CD4-positive, alpha-beta T cell treated with Interleukin-4 for 4 hours (primary cell): ENCODE measurements around the gene L3MBTL4.
"Not testable (repeated sequence)": the region's sequence is repeated elsewhere in the genome, so short reads cannot be mapped to it uniquely, and the experiment has no call there.

Source experiments
- DNase-seq: peaks from one replicate; pipeline ENCODE4 v3.0.0-alpha.2; 2020

The L3MBTL4 gene

DNA sequence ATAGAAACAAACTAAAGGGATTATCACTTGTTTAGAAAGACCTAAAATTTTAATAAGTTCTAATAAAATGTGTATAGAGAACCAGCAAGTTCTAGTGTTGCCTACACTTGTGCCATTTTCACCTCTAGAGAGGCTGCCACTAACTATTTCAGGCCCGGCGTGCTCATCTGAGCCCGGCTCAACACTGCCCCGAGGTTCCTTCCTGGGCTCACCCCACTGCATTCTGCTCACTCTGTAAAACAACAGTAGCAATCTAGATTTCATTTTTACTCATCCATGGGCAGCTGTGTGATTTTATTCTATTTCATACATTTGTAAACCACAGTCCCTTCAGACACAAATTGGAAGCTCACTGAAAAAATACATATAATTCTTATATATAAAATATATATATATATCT is 253.2 kb downstream of the L3MBTL4 start:
- no peak for DNase-seq

DNA sequence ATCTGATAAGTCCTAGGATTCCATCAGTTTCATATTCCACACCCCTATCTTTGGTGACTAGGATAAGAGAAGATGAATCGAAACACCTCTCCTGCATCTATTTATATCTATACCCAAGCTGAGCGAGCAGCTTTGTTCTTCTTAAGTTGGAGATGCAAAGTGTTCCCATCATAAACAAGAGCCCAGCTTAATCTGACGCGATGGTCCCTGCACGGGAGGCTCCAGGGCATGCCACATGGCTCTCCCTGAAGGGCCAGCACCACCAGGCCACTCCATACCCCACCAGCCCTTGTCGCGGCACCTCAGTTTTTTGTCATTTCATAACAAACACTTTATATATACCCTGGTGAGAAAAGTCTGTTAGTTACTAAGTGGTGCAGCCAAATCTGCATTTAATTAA is 255.3 kb downstream of the L3MBTL4 start:
- no peak for DNase-seq

GRCh38 chr18:6158958-6159357 is 255.8 kb downstream of the L3MBTL4 start:
- DNase-seq, result no peak

GRCh38 chr18:6156446-6156845 is 258.3 kb downstream of the L3MBTL4 start:
- DNase-seq, result no peak

- no peak for DNase-seq
Measured at GRCh38 chr18:6155707-6156106, 259.0 kb downstream of the L3MBTL4 start.

GRCh38 chr18:6150430-6150829 is 264.3 kb downstream of the L3MBTL4 start:
- no peak for DNase-seq

GRCh38 chr18:6146307-6146661 is 268.4 kb downstream of the L3MBTL4 start:
- no peak for DNase-seq

DNA sequence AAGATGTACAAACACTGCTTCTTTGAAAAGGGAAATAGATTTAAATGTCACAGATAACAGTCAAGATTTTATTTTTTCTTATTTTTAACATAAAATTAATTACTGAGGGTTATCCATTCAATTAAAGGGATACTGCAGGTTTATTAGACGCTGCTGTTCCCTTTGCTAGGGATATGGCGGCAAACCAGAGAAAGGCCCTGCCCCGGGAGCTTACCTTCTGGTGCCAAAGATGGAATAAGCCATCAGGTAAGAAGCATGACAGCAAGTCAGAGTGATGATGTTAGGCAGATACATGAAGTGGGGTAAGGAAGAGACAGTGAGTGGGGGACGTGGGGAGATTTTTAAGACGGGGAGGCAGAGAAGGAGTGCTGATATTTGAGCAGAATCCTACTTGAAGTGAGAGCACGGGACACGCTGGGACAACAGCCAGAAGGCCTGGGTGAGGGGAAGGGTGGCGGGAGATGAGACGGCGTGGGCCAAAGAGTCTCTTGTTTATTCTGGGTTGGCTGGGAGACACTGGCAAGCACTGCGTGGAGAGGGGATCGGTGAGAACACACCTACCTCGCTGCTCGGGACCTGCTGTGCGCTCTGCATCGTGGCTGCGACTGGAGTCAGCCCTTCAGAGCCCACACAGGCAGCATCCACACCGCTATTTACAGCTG is 268.9 kb downstream of the L3MBTL4 start:
- no peak for DNase-seq

GRCh38 chr18:6139007-6139406 is 275.7 kb downstream of the L3MBTL4 start:
- no peak for DNase-seq

DNA sequence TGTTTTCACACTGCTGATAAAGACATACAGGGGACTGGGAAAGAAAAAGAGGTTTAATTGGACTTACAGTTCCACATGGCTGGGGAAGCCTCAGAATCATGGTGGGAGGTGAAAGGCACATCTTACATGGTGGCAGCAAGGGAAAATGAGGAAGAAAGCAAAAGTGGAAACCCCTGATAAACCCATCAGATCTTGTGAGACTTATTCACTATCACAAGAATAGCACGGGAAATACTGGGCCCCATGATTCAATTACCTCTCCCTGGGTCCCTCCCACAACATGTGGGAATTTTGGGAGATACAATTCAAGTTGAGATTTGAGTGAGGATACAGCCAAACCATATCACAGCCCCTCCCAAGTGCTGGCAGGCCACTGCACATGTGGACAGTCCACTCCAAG is 278.8 kb downstream of the L3MBTL4 start:
- DNase-seq, result not testable (repeated sequence)

GRCh38 chr18:6135029-6135428 is 279.7 kb downstream of the L3MBTL4 start:
- DNase-seq, result not testable (repeated sequence)

GRCh38 chr18:6132751-6133368 is 281.9 kb downstream of the L3MBTL4 start:
- no peak for DNase-seq

GRCh38 chr18:6120820-6121279 is 293.9 kb downstream of the L3MBTL4 start:
- DNase-seq, result no peak

DNA sequence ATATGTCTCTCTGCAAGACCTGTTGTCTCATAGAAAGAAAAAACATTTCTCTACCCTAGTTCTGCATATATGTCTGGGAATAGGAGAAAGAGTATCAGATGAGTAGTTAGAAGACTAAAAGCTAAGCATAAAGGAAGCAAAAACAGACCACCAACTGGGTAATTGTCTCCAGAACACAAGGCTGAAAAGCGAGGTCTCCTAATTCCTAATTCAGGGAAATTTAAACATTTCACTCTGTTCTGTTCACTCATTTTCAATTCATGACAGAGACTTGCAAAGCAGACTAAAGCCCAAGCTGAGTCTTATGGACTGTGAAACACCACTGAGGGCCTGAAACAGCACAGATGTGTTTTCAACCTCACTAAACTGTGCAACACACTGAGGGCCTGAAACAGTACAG is 294.9 kb downstream of the L3MBTL4 start:
- DNase-seq, result no peak

GRCh38 chr18:6118080-6118479 is 296.6 kb downstream of the L3MBTL4 start:
- DNase-seq, result no peak

- no peak for DNase-seq
Measured at GRCh38 chr18:6115710-6116109, 299.0 kb downstream of the L3MBTL4 start.

GRCh38 chr18:6113650-6114049 is 301.1 kb downstream of the L3MBTL4 start:
- no peak for DNase-seq

GRCh38 chr18:6111726-6112125 is 303.0 kb downstream of the L3MBTL4 start:
- DNase-seq, result no peak

- DNase-seq, result no peak
Measured at GRCh38 chr18:6109743-6110142, 305.0 kb downstream of the L3MBTL4 start.

DNA sequence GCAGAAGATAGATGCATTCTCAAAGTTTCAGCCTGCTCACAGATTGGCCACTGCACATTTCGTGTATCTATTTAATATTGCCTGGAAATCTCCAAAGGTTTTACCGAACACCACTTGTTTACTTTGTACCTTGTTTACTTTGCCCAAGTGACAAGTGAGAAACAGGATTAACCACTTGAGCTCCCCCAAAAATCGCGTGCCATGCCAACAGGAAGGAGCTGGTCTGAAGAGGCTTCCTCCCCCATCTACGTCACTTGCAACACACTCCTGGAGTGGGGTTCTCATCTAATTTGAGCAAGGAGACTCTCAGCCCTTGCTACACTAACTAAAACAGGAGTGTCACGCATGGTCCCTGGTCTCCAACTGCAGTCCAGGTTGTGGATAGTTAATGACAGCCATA is 306.9 kb downstream of the L3MBTL4 start:
- DNase-seq, result no peak

GRCh38 chr18:6106091-6106685 is 308.5 kb downstream of the L3MBTL4 start:
- no peak for DNase-seq

DNA sequence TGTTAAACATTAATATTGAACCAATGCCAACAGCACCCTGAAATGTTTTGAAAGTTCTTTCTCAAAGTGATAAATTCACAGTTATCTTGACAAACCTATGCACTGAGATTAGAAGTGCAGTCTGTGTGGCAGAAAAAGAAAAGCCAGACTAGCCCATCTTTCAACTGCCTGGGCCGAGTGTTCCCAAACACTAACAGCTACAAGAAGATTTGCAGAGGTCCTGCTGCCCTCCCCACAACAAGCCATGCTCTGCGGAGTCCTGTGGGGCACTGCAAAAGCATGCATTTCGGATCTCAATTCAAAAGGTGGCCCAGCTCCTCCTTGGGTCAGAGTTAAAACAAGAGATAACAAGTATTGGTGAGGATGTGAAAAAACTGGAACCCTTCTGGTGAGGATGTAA is 311.0 kb downstream of the L3MBTL4 start:
- DNase-seq, result no peak

- no peak for DNase-seq
Measured at GRCh38 chr18:6096730-6097129, 318.0 kb downstream of the L3MBTL4 start.

- DNase-seq, result no peak
Measured at GRCh38 chr18:6088432-6088831, 326.3 kb downstream of the L3MBTL4 start.

DNA sequence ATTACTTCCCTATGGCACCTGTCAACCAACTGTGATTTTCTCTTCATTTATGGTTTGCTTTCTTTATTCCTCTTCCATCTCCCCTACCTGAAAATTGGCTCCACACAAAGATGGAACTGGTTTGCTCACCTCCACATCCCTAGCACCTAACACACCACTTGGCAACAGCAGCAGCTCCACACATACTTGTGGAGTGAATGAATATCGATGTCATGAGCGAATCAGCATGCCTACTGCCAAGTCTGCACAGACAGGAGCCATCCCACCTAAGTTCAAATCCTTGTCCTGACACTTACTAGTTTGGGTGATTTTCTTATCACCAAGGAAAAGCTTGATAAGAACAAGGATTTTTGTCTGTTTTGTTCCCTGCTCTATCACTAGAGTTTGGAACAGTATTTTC is 328.0 kb downstream of the L3MBTL4 start:
- no peak for DNase-seq
